Immature natural killer cell (primary cell): ENCODE data around the gene CHST3. TPM values are rescaled to one million over a fixed set of nuclear protein-coding genes. Genes with fewer than 3 reads are reported as not detected.

Experiments
- DNase-seq, 3 donors: peaks; one replicate each; pipeline ENCODE4 v3.0.0; 2022; ENCODE audit warnings: mixed read lengths in 1 of 3
- H3K27ac Mint-ChIP-seq, 6 donors: one replicate each; pipeline ENCODE4 v1.8.0; 2020; ENCODE audit warnings: mixed read lengths in 6 of 6, mild to moderate bottlenecking in 5 of 6, inconsistent platforms in 4 of 6, moderate library complexity in 3 of 6
- H3K27me3 Mint-ChIP-seq, 3 donors: one replicate each; pipeline ENCODE4 v1.8.0; 2020 to 2021; ENCODE audit warnings: low read depth in 3 of 3, mild to moderate bottlenecking in 3 of 3, mixed read lengths in 3 of 3, moderate library complexity in 3 of 3, inconsistent platforms in 1 of 3
- H3K36me3 Mint-ChIP-seq, 3 donors: one replicate each; pipeline ENCODE4 v1.8.0; 2020; ENCODE audit warnings: mixed read lengths in 3 of 3, inconsistent platforms in 2 of 3, mild to moderate bottlenecking in 2 of 3
- H3K4me1 Mint-ChIP-seq, 2 donors: one replicate each; pipeline ENCODE4 v1.8.0; 2020; ENCODE audit warnings: inconsistent platforms in 2 of 2, mild to moderate bottlenecking in 2 of 2, mixed read lengths in 2 of 2, moderate library complexity in 1 of 2
- H3K4me3 Mint-ChIP-seq, 5 donors: one replicate each; pipeline ENCODE4 v1.8.0; 2020; ENCODE audit warnings: mild to moderate bottlenecking in 5 of 5, mixed read lengths in 5 of 5, inconsistent platforms in 3 of 5, moderate library complexity in 3 of 5
- H3K9me3 Mint-ChIP-seq, 6 donors: one replicate each; pipeline ENCODE4 v1.8.0; 2020; ENCODE audit warnings: mild to moderate bottlenecking in 6 of 6, mixed read lengths in 6 of 6, inconsistent platforms in 4 of 6, moderate library complexity in 3 of 6
- polyA plus RNA-seq, 3 donors: library from polyadenylated mRNA; unstranded; fragments of 300-500 nt; fragmentation: Illumina TruSeq; gene quantifications; one replicate each; pipeline ENCODE4 v1.2.3, GENCODE V29; 2021

The CHST3 gene
- polyA plus RNA-seq, 3 donors from 2014 or later: not detected

GRCh38 chr10:72037266-72037665 is 73.1 kb downstream of the CHST3 start:
- peaks cover 0 to 2% (median under 1%) of the 10 kb centered on the region in 3 donors for H3K27me3 Mint-ChIP-seq
- no peaks in the 10 kb centered on the region for H3K36me3 Mint-ChIP-seq
- no peak overlapping the region for H3K4me3 Mint-ChIP-seq
- no peak overlapping the region for H3K27ac Mint-ChIP-seq
- no peaks in the 10 kb centered on the region for H3K9me3 Mint-ChIP-seq
- no peak for DNase-seq
- H3K4me1 Mint-ChIP-seq: no peaks in the 10 kb centered on the region

- Mint-ChIP-seq H3K4me1 (no peaks in the 10 kb centered on the region), H3K27ac (no peak overlapping the region), H3K9me3 (no peaks in the 10 kb centered on the region)
Observed at GRCh38 chr10:72037811-72038210, 73.6 kb downstream of the CHST3 start.

GRCh38 chr10:72038458-72039001 is 74.3 kb downstream of the CHST3 start:
- H3K4me1 Mint-ChIP-seq: no peaks in the 10 kb centered on the region
- no peaks in the 10 kb centered on the region for H3K36me3 Mint-ChIP-seq
- H3K4me3 Mint-ChIP-seq: no peak overlapping the region
- H3K27me3 Mint-ChIP-seq: peaks cover 0 to 2% (median 2%) of the 10 kb centered on the region in 3 donors
- H3K27ac Mint-ChIP-seq: no peak overlapping the region
- no peaks in the 10 kb centered on the region for H3K9me3 Mint-ChIP-seq
- DNase-seq: no peak

More at GRCh38 chr10:72037811-72038210, 73.6 kb downstream of the CHST3 start:
- DNase-seq: no peak
- peaks cover 0 to 2% (median 2%) of the 10 kb centered on the region in 3 donors for H3K27me3 Mint-ChIP-seq
- H3K36me3 Mint-ChIP-seq: no peaks in the 10 kb centered on the region
- no peak overlapping the region for H3K4me3 Mint-ChIP-seq

- no peak for DNase-seq
- no peaks in the 10 kb centered on the region for H3K9me3 Mint-ChIP-seq
- no peak overlapping the region for H3K27ac Mint-ChIP-seq
- no peaks in the 10 kb centered on the region for H3K36me3 Mint-ChIP-seq
- H3K27me3 Mint-ChIP-seq: peaks cover 0 to 2% (median 2%) of the 10 kb centered on the region in 3 donors
- H3K4me3 Mint-ChIP-seq: no peak overlapping the region
- no peaks in the 10 kb centered on the region for H3K4me1 Mint-ChIP-seq
Observed at GRCh38 chr10:72039377-72039776, 75.2 kb downstream of the CHST3 start.

- no peak overlapping the region for H3K27ac Mint-ChIP-seq
- H3K4me1 Mint-ChIP-seq: no peaks in the 10 kb centered on the region
- DNase-seq: no peak
- peaks cover 0 to 3% (median 2%) of the 10 kb centered on the region in 3 donors for H3K27me3 Mint-ChIP-seq
- no peaks in the 10 kb centered on the region for H3K36me3 Mint-ChIP-seq
- no peaks in the 10 kb centered on the region for H3K9me3 Mint-ChIP-seq
- no peak overlapping the region for H3K4me3 Mint-ChIP-seq
Observed at GRCh38 chr10:72041491-72041890, 77.3 kb downstream of the CHST3 start.

GRCh38 chr10:72043016-72043834 is 79.0 kb downstream of the CHST3 start:
- Mint-ChIP-seq H3K4me3 (no peak overlapping the region), H3K4me1 (peaks cover 0 to under 1% of the 10 kb centered on the region in 2 donors), H3K36me3 (no peaks in the 10 kb centered on the region), H3K27me3 (peaks cover 0 to 2% (median 1%) of the 10 kb centered on the region in 3 donors), H3K9me3 (no peaks in the 10 kb centered on the region), H3K27ac (no peak overlapping the region)
- DNase-seq: no peak

- no peaks in the 10 kb centered on the region for H3K9me3 Mint-ChIP-seq
Observed at GRCh38 chr10:72044417-72045041, 80.3 kb downstream of the CHST3 start.

GRCh38 chr10:72045586-72045985 is 81.4 kb downstream of the CHST3 start:
- Mint-ChIP-seq H3K4me3 (no peak overlapping the region), H3K27ac (no peak overlapping the region), H3K9me3 (no peaks in the 10 kb centered on the region), H3K27me3 (peaks cover 0 to 3% (median 1%) of the 10 kb centered on the region in 3 donors), H3K4me1 (peaks cover 0 to 5% of the 10 kb centered on the region in 2 donors), H3K36me3 (no peaks in the 10 kb centered on the region)
- no peak for DNase-seq

More at GRCh38 chr10:72044417-72045041, 80.3 kb downstream of the CHST3 start:
- H3K27me3 Mint-ChIP-seq: peaks cover 0 to 3% (median 1%) of the 10 kb centered on the region in 3 donors
- H3K4me3 Mint-ChIP-seq: no peak overlapping the region
- H3K27ac Mint-ChIP-seq: no peak overlapping the region
- DNase-seq: no peak
- no peaks in the 10 kb centered on the region for H3K36me3 Mint-ChIP-seq
- peaks cover 0 to 5% of the 10 kb centered on the region in 2 donors for H3K4me1 Mint-ChIP-seq

GRCh38 chr10:72048450-72049124 is 84.4 kb downstream of the CHST3 start:
- peak; percentile 67 to 80 (median 74) for DNase-seq
- Mint-ChIP-seq H3K27ac (no peak overlapping the region), H3K4me1 (peaks cover 0 to 5% of the 10 kb centered on the region in 2 donors), H3K4me3 (no peak overlapping the region), H3K36me3 (no peaks in the 10 kb centered on the region), H3K27me3 (peaks cover 1 to 3% (median 2%) of the 10 kb centered on the region in 3 donors), H3K9me3 (no peaks in the 10 kb centered on the region)

- Mint-ChIP-seq H3K36me3 (no peaks in the 10 kb centered on the region), H3K27ac (no peak overlapping the region), H3K4me1 (peaks cover 0 to 5% of the 10 kb centered on the region in 2 donors), H3K9me3 (no peaks in the 10 kb centered on the region), H3K27me3 (peaks cover 1 to 3% (median 2%) of the 10 kb centered on the region in 3 donors), H3K4me3 (no peak overlapping the region)
- DNase-seq: no peak
Observed at GRCh38 chr10:72049472-72049871, 85.3 kb downstream of the CHST3 start.

- H3K36me3 Mint-ChIP-seq: no peaks in the 10 kb centered on the region
- H3K4me3 Mint-ChIP-seq: no peak overlapping the region
- H3K27ac Mint-ChIP-seq: no peak overlapping the region
- peaks cover 0 to 3% (median 2%) of the 10 kb centered on the region in 3 donors for H3K27me3 Mint-ChIP-seq
- no peak for DNase-seq
- no peaks in the 10 kb centered on the region for H3K9me3 Mint-ChIP-seq
- H3K4me1 Mint-ChIP-seq: peaks cover 0 to 5% of the 10 kb centered on the region in 2 donors
Observed at GRCh38 chr10:72049969-72050781, 86.0 kb downstream of the CHST3 start.

- Mint-ChIP-seq H3K9me3 (no peaks in the 10 kb centered on the region), H3K4me1 (peaks cover 0 to 5% of the 10 kb centered on the region in 2 donors), H3K27ac (no peak overlapping the region), H3K36me3 (no peaks in the 10 kb centered on the region), H3K4me3 (no peak overlapping the region), H3K27me3 (peaks cover 0 to 3% (median 2%) of the 10 kb centered on the region in 3 donors)
- DNase-seq: no peak
Observed at GRCh38 chr10:72050873-72051272, 86.7 kb downstream of the CHST3 start.

GRCh38 chr10:72053690-72054089 is 89.5 kb downstream of the CHST3 start:
- Mint-ChIP-seq H3K27ac (no peak overlapping the region), H3K36me3 (no peaks in the 10 kb centered on the region), H3K27me3 (peaks cover 3 to 13% (median 6%) of the 10 kb centered on the region in 3 donors), H3K4me3 (no peak overlapping the region), H3K4me1 (no peaks in the 10 kb centered on the region), H3K9me3 (no peaks in the 10 kb centered on the region)
- no peak for DNase-seq
